ENCODE measurements around the gene PTPN11.

The PTPN11 gene

DNA sequence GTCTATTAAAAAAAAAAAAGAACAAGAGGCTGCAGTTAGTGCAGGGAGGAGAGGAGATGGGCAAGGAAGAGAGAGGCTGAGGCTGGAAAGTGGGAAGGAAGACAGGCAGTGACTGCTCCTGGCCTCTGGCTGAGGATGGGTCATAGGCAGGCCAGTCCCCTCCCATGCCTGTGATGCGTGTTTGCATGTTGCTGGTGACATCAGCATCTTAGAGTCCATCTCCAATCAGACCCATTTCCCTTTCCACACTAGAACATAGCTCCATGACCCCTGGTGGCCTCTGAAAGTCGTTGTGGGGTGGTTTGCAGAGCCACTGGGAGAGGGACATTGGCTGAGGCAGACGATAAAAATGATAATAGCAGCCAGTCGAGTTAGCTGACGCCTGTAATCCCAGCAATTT, 132.9 kb downstream of the PTPN11 start:
- no peak for DNase-seq

DNA sequence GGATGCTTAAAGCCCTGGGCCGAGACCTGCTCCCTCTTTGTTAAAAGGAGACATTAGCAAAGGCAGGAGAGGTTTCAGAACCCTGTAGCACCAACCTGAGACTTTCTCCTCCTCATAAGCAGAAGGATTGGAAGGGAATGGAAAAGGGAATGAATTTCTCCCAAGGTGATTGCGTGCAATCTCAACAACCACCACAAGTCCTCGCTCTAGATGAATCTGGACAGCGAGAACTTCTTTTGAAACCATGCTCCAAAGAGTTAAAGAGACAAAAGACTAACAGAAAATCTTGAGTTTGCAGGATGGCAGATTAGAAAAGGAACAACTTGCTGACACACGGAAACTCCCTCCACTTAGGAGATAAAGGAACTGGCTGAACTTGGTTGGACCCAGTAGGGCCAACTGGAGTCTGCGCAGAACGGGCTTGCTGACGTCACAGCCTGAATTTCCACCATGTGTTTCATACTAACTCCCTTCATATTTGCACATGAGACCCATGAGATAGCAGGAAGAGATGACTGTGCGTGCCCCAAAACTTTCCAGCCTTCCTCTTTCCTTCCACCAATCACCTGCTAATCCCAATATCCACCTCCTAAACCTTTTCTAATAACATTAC, 137.0 kb downstream of the PTPN11 start:
- no peak for DNase-seq

DNA sequence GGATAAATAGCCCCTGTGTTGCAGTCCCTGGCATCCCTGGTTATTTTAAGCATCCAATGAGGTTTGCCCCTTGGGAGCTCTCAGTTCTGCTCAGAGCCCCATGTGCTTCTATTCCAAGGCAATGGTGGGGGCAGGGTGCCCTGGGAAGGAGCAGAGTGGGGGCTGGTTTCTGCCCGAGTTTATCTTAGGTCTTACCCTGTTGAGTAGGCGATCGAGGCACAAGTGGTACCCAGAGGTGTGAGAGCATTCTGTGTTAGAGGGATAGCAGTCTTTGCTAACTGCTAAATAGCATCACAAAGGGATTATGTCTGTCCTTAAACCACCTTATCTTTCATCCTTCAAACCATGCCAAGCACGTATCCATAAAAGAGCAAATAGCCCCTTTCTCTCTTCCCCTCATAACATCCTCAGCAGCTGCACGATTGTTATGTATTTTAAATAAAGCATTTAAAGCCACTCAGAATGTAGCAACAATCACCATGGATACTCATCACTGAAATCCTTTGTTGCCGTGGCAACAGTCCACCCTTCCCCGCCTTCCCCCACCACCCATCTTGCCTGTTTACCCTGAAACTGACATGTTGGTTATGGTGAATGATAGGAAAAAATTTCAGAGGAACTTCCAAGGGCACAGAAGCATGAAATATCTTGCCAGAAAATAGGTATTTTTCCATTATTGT, 139.3 kb downstream of the PTPN11 start:
- no peak for DNase-seq

All from stimulated activated naive CD4-positive, alpha-beta T cell (primary cell).